NCI-H1417 (cell line): ENCODE results near the gene PEX7.
A peak's percentile ranks its signal among the peaks of the same experiment; 100 is the strongest.

Experiments
- DNase-seq, 3 experiments: peaks; one replicate each; lab custom pipeline; 2025; lab: John Stamatoyannopoulos, UW

Gene PEX7

GRCh38 chr6:136950436-136951126, 128.2 kb downstream of the PEX7 start:
- DNase-seq, result no peak

- DNase-seq, result peak; percentile 15 to 95 (median 73)
These were observed 130.4 kb downstream of the PEX7 start for GRCh38 chr6:136952714-136953260.

GRCh38 chr6:136955123-136955522, 132.7 kb downstream of the PEX7 start:
- no peak for DNase-seq

- peak; percentile 16 to 95 (median 77) for DNase-seq
These were observed 134.5 kb downstream of the PEX7 start for GRCh38 chr6:136956590-136957544.

- peak in 2 of 3 experiments; percentile 21 to 53 for DNase-seq
These were observed 135.8 kb downstream of the PEX7 start for GRCh38 chr6:136958168-136958567.

GRCh38 chr6:136959471-136959891, 137.1 kb downstream of the PEX7 start:
- DNase-seq, result peak; percentile 62 to 99 (median 96)

- peak in 1 of 3 experiments; percentile 57 for DNase-seq
These were observed 137.5 kb downstream of the PEX7 start for GRCh38 chr6:136959935-136960334.

GRCh38 chr6:136960781-136961180, 138.4 kb downstream of the PEX7 start:
- peak in 1 of 3 experiments; percentile 25 for DNase-seq

GRCh38 chr6:136961848-136962247, 139.5 kb downstream of the PEX7 start:
- DNase-seq, result peak in 2 of 3 experiments; percentile 48 to 77

GRCh38 chr6:136962661-136963060, 140.3 kb downstream of the PEX7 start:
- DNase-seq, result peak; percentile 7 to 99 (median 93)

- peak in 2 of 3 experiments; percentile 69 to 95 for DNase-seq
These were observed 140.9 kb downstream of the PEX7 start for GRCh38 chr6:136963259-136963658.
